K562 (cell line): ENCODE data around the gene VWA7. TPM values are rescaled to one million over a fixed set of nuclear protein-coding genes. Genes with fewer than 3 reads are reported as not detected.

Experiments
- BCOR ChIP-seq: fragments of 450-650 bp; IDR thresholded peaks from 2 replicates; pipeline ENCODE4 v1.6.1; 2016
- CXXC5 ChIP-seq: fragments of 250-450 bp; sonication (Bioruptor Pico); IDR thresholded peaks from 2 replicates; pipeline ENCODE4 v1.8.0; 2022; ENCODE audit warnings: inconsistent platforms, mild to moderate bottlenecking, moderate library complexity
- EGR1 ChIP-seq: fragments of 450-650 bp; conservative IDR thresholded peaks from 2 replicates; pipeline ENCODE4 v1.6.1; 2017; ENCODE audit warnings: mild to moderate bottlenecking
- FOXP1 ChIP-seq: sonication (generic); formaldehyde crosslinking; IDR thresholded peaks from 2 replicates; pipeline ENCODE4 v1.8.0; 2022; ENCODE audit warnings: mild to moderate bottlenecking, missing genetic modification reagents
- GABPB1 ChIP-seq: sonication (generic); formaldehyde crosslinking; IDR thresholded peaks from 2 replicates; pipeline ENCODE4 v1.8.0; 2022; ENCODE audit warnings: mild to moderate bottlenecking, missing genetic modification reagents
- POU5F1 ChIP-seq: fragments of 150-350 bp; IDR thresholded peaks from 2 replicates; pipeline ENCODE4 v1.6.1; 2014; ENCODE audit warnings: borderline replicate concordance, low read length, low read depth, mild to moderate bottlenecking; ENCODE audit not compliant: partially characterized antibody
- RHOXF2B ChIP-seq: fragments of 250-450 bp; sonication (Bioruptor Pico); conservative IDR thresholded peaks from 2 replicates; pipeline ENCODE4 v1.5.1; 2021
- STAT5A ChIP-seq: IDR thresholded peaks from 2 replicates; pipeline ENCODE4 v1.6.1; 2012; ENCODE audit warnings: low read length, inconsistent platforms, borderline replicate concordance
- ZNF668 ChIP-seq: fragments of 250-450 bp; sonication (Bioruptor Pico); IDR thresholded peaks from 2 replicates; pipeline ENCODE4 v1.8.0; 2022; ENCODE audit warnings: mild to moderate bottlenecking, inconsistent platforms
- polyA plus RNA-seq, 8 experiments: library from polyadenylated mRNA; depleted of rRNA in 4 of 8; stranded (reverse) in 5 of 8; unstranded in 3 of 8; fragments of >200 nt; fragmentation: Nextera tagmentation in 2 of 8; fragmentation: Illumina TruSeq in 1 of 8; extraction: Ambion mirVana in 2 of 8; extraction: Trizol in 1 of 8; gene quantifications; 2 replicates each; pipeline versions ENCODE4 v1.2.1 to v1.2.3, GENCODE V29; 2011 to 2014; ENCODE audit warnings: inconsistent platforms in 1 of 8, missing spikeins in 1 of 8
- total RNA-seq, 7 experiments: library from RNA; depleted of rRNA in 6 of 7; stranded (reverse); fragments of >200 nt in 6 of 7; fragmentation: Illumina TruSeq in 2 of 7; extraction: Trizol in 2 of 7; gene quantifications; 2 replicates each; pipeline versions ENCODE4 v1.2.1 to v1.2.3, GENCODE V29; 2011 to 2021; ENCODE audit warnings: low replicate concordance in 1 of 7
- TF ChIP-seq, protein P1 (sequence below), 2 experiments: fragments of 150-350 bp in 1 of 2; IDR thresholded peaks; 2 replicates each; pipeline ENCODE4 v1.6.1; 2012 to 2016; ENCODE audit warnings: low read depth in 2 of 2, low read length in 2 of 2, mild to moderate bottlenecking in 1 of 2, moderate library complexity in 1 of 2
- TF ChIP-seq, protein P2 (sequence below): fragments of 250-450 bp; sonication (Bioruptor Pico); IDR thresholded peaks from 2 replicates; pipeline ENCODE4 v1.8.0; 2022; ENCODE audit warnings: inconsistent platforms, mild to moderate bottlenecking, moderate library complexity, borderline replicate concordance
- TF ChIP-seq, protein P3 (sequence below): fragments of 450-650 bp; formaldehyde crosslinking; IDR thresholded peaks from 2 replicates; pipeline ENCODE4 v1.4.0; 2020; ENCODE audit warnings: mild to moderate bottlenecking, moderate library complexity
- TF ChIP-seq, protein P4 (sequence below): fragments of 200-800 bp; sonication (Bioruptor generic); IDR thresholded peaks from 2 replicates; pipeline ENCODE4 v1.6.1; 2017; ENCODE audit warnings: missing genetic modification characterization, missing compliant biosample characterization
- TF ChIP-seq, protein P5 (sequence below): fragments of 250-450 bp; sonication (Bioruptor Pico); IDR thresholded peaks from 2 replicates; pipeline ENCODE4 v1.5.0; 2020; ENCODE audit warnings: mild to moderate bottlenecking, borderline replicate concordance
- TF ChIP-seq, protein P6 (sequence below): IDR thresholded peaks from 2 replicates; pipeline ENCODE4 v1.6.1; 2014; ENCODE audit warnings: antibody characterized with exemption

Gene VWA7
- total and polyA plus RNA-seq, 9 of the 15 experiments (the other 6 are each of a cell fraction or from before 2014, with no cell fraction given): 0.18 to 2.9 (median 0.95) TPM

DNA sequence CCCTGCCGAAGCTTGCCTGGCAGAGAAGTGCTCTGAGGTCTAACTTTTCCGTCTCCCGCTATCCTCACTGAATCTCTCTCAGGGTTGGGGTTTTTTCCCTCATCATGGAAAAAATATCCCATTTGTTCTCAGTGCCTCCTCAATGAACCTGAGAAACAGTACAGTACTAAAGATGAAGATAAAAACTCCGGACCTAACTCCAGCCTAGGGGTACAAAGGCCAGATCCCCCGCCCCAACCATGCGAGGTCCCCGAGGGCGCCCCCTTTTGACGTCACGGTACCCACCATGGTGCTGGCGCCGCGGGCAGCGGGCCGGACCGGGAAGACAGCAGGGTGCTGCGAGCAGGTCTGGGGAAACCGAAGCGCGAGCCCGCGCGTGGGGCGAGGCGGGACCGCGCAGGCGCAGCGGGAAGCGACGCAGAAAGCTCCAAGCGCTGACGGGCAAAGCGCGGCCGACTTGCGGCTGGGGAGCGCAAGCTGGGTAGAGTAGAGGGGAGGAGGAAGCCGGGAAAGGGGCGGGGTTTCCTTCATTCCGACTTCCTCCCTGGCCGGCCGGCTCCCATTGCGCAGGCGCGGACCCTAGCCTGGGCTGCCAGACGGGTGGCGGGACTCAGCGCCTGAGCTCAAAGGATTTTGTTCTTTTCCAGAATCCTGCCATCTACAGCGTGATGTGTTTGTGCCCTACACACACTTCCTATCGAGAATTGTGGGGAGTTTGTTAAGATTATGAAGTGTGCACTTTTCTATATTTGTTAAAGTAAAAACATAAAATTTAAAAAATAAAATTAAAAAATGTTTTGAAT, 29.5 kb upstream of the VWA7 start, which contains the start of gene LSM2 (continued):
- TF ChIP-seq, protein P1, sequence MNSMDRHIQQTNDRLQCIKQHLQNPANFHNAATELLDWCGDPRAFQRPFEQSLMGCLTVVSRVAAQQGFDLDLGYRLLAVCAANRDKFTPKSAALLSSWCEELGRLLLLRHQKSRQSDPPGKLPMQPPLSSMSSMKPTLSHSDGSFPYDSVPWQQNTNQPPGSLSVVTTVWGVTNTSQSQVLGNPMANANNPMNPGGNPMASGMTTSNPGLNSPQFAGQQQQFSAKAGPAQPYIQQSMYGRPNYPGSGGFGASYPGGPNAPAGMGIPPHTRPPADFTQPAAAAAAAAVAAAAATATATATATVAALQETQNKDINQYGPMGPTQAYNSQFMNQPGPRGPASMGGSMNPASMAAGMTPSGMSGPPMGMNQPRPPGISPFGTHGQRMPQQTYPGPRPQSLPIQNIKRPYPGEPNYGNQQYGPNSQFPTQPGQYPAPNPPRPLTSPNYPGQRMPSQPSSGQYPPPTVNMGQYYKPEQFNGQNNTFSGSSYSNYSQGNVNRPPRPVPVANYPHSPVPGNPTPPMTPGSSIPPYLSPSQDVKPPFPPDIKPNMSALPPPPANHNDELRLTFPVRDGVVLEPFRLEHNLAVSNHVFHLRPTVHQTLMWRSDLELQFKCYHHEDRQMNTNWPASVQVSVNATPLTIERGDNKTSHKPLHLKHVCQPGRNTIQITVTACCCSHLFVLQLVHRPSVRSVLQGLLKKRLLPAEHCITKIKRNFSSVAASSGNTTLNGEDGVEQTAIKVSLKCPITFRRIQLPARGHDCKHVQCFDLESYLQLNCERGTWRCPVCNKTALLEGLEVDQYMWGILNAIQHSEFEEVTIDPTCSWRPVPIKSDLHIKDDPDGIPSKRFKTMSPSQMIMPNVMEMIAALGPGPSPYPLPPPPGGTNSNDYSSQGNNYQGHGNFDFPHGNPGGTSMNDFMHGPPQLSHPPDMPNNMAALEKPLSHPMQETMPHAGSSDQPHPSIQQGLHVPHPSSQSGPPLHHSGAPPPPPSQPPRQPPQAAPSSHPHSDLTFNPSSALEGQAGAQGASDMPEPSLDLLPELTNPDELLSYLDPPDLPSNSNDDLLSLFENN (IDR thresholded peaks at IDR 0.05; ENCODE audit: low read depth in 2 of 2, low read length in 2 of 2): no peak; a peak in 2 of 4 replicates
- 0 out of 2 replicates have a peak, but pooled peaks have one; percentile 82 for TF ChIP-seq RHOXF2B (CRISPR knock-in tag)
- no peak for TF ChIP-seq POU5F1
- TF ChIP-seq, protein P2, sequence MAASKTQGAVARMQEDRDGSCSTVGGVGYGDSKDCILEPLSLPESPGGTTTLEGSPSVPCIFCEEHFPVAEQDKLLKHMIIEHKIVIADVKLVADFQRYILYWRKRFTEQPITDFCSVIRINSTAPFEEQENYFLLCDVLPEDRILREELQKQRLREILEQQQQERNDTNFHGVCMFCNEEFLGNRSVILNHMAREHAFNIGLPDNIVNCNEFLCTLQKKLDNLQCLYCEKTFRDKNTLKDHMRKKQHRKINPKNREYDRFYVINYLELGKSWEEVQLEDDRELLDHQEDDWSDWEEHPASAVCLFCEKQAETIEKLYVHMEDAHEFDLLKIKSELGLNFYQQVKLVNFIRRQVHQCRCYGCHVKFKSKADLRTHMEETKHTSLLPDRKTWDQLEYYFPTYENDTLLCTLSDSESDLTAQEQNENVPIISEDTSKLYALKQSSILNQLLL (CRISPR knock-in tag): no peak
- TF ChIP-seq STAT5A: no peak; the same call in 1 of the 2 replicates
- TF ChIP-seq CXXC5: peak; percentile 94
- TF ChIP-seq BCOR: peak; percentile 77
- TF ChIP-seq EGR1: peak; percentile 41; the same call in 1 of the 2 replicates
- TF ChIP-seq, protein P3, sequence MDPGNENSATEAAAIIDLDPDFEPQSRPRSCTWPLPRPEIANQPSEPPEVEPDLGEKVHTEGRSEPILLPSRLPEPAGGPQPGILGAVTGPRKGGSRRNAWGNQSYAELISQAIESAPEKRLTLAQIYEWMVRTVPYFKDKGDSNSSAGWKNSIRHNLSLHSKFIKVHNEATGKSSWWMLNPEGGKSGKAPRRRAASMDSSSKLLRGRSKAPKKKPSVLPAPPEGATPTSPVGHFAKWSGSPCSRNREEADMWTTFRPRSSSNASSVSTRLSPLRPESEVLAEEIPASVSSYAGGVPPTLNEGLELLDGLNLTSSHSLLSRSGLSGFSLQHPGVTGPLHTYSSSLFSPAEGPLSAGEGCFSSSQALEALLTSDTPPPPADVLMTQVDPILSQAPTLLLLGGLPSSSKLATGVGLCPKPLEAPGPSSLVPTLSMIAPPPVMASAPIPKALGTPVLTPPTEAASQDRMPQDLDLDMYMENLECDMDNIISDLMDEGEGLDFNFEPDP (CRISPR knock-in tag): no peak
- TF ChIP-seq, protein P4, sequence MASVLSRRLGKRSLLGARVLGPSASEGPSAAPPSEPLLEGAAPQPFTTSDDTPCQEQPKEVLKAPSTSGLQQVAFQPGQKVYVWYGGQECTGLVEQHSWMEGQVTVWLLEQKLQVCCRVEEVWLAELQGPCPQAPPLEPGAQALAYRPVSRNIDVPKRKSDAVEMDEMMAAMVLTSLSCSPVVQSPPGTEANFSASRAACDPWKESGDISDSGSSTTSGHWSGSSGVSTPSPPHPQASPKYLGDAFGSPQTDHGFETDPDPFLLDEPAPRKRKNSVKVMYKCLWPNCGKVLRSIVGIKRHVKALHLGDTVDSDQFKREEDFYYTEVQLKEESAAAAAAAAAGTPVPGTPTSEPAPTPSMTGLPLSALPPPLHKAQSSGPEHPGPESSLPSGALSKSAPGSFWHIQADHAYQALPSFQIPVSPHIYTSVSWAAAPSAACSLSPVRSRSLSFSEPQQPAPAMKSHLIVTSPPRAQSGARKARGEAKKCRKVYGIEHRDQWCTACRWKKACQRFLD: no peak; the same call in 1 of the 2 replicates
- peak; percentile 84 for TF ChIP-seq FOXP1
- TF ChIP-seq ZNF668 (CRISPR knock-in tag): no peak; the same call in 1 of the 2 replicates
- TF ChIP-seq, protein P5, sequence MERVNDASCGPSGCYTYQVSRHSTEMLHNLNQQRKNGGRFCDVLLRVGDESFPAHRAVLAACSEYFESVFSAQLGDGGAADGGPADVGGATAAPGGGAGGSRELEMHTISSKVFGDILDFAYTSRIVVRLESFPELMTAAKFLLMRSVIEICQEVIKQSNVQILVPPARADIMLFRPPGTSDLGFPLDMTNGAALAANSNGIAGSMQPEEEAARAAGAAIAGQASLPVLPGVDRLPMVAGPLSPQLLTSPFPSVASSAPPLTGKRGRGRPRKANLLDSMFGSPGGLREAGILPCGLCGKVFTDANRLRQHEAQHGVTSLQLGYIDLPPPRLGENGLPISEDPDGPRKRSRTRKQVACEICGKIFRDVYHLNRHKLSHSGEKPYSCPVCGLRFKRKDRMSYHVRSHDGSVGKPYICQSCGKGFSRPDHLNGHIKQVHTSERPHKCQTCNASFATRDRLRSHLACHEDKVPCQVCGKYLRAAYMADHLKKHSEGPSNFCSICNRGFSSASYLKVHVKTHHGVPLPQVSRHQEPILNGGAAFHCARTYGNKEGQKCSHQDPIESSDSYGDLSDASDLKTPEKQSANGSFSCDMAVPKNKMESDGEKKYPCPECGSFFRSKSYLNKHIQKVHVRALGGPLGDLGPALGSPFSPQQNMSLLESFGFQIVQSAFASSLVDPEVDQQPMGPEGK (CRISPR knock-in tag): no peak
- peak; percentile 83; the same call in 1 of the 2 replicates for TF ChIP-seq GABPB1
- TF ChIP-seq, protein P6, sequence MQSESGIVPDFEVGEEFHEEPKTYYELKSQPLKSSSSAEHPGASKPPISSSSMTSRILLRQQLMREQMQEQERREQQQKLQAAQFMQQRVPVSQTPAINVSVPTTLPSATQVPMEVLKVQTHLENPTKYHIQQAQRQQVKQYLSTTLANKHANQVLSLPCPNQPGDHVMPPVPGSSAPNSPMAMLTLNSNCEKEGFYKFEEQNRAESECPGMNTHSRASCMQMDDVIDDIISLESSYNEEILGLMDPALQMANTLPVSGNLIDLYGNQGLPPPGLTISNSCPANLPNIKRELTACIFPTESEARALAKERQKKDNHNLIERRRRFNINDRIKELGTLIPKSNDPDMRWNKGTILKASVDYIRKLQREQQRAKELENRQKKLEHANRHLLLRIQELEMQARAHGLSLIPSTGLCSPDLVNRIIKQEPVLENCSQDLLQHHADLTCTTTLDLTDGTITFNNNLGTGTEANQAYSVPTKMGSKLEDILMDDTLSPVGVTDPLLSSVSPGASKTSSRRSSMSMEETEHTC: no peak; the same call in 1 of the 2 replicates
